Natural killer cell (primary cell): ENCODE data around the gene KANSL1. TPM values are rescaled to one million over a fixed set of nuclear protein-coding genes. Genes with fewer than 3 reads are reported as not detected.

Experiments used
- ATAC-seq, 3 donors: fragments of 150-1000 bp in 2 of 3; fragments of 200-7000 bp in 1 of 3; cut with Tn5 transposase; 1 replicate in 1 of 3; 2 replicates in 2 of 3; pipeline ENCODE4 v1.10.0; 2021; ENCODE audit warnings: mild to moderate bottlenecking in 2 of 3, moderate library complexity in 2 of 3
- DNase-seq, 2 donors: peaks; one replicate each; pipeline versions ENCODE4 v3.0.0 to v3.0.0-alpha.2; 2013 to 2021; ENCODE audit warnings: mixed read lengths in 1 of 2
- H3K27ac ChIP-seq: one replicate; pipeline ENCODE4 v1.5.1; 2013; ENCODE audit warnings: mild to moderate bottlenecking, low read length
- H3K27me3 ChIP-seq: one replicate; pipeline ENCODE4 v1.6.1; 2013; ENCODE audit warnings: low read length; ENCODE audit not compliant: control insufficient read depth, insufficient read depth
- H3K36me3 ChIP-seq: one replicate; pipeline ENCODE4 v1.6.1; 2013; ENCODE audit warnings: low read length; ENCODE audit not compliant: control insufficient read depth, insufficient read depth
- H3K4me1 ChIP-seq: one replicate; pipeline ENCODE4 v1.6.1; 2013; ENCODE audit warnings: low read length; ENCODE audit not compliant: control insufficient read depth, insufficient read depth
- H3K4me3 ChIP-seq: one replicate; pipeline ENCODE4 v1.5.1; 2013; ENCODE audit warnings: low read length
- H3K9me3 ChIP-seq: one replicate; pipeline ENCODE4 v1.6.1; 2013; ENCODE audit warnings: low read length; ENCODE audit not compliant: control insufficient read depth, insufficient read depth
- H3K27ac Mint-ChIP-seq, 2 donors: one replicate each; pipeline ENCODE4 v1.8.0; 2022; ENCODE audit warnings: mild to moderate bottlenecking in 2 of 2, mixed read lengths in 2 of 2, moderate library complexity in 1 of 2
- H3K27me3 Mint-ChIP-seq, 2 donors: one replicate each; pipeline ENCODE4 v1.8.0; 2022; ENCODE audit warnings: low read depth in 2 of 2, mixed read lengths in 2 of 2
- H3K36me3 Mint-ChIP-seq: one replicate; pipeline ENCODE4 v1.8.0; 2022; ENCODE audit warnings: mixed read lengths
- H3K4me1 Mint-ChIP-seq, 2 donors: one replicate each; pipeline ENCODE4 v1.8.0; 2022; ENCODE audit warnings: mixed read lengths in 2 of 2
- H3K4me3 Mint-ChIP-seq: one replicate; pipeline ENCODE4 v1.8.0; 2022; ENCODE audit warnings: mild to moderate bottlenecking, moderate library complexity, mixed read lengths
- H3K9me3 Mint-ChIP-seq, 2 donors: one replicate each; pipeline ENCODE4 v1.8.0; 2022; ENCODE audit warnings: mixed read lengths in 2 of 2
- CTCF ChIP-seq: fragments of 200-600 bp; IDR thresholded peaks from one replicate; pipeline ENCODE4 v1.8.0; 2022; ENCODE audit warnings: antibody characterized with exemption
- WGBS: methylation state at CpG from one replicate; pipeline ENCODE4 v1.1.7; 2013; ENCODE audit warnings: missing lambda C conversion rate; ENCODE audit not compliant: insufficient coverage; 5-methylcytosine and 5-hydroxymethylcytosine counted together
- intact Hi-C: fragments of 100-400 bp; cut with micrococcal nuclease; formaldehyde crosslinking; loops from one replicate; pipeline ENCODE4 v1.14.2; 2022
- total RNA-seq, 4 donors: library from RNA; stranded (reverse); fragments of 120-200 nt in 1 of 4; gene quantifications; one replicate each; pipeline versions ENCODE4 v1.2.3 to v1.2.4, GENCODE V29; 2013 to 2022

KANSL1 gene
- total RNA-seq, 3 donors from 2014 or later (not counting 1 experiment from before 2014, with no cell fraction given) = 202 to 240 (median 220) TPM

- Mint-ChIP-seq H3K27me3 (no peaks in the 10 kb centered on the region), H3K9me3 (no peaks in the 10 kb centered on the region), H3K27ac (peak overlapping the region; percentile 83 to 90), H3K36me3 (peaks cover 11% of the 10 kb centered on the region), H3K4me1 (peaks cover 48 to 57% of the 10 kb centered on the region in 2 donors), H3K4me3 (no peak overlapping the region)
- Histone ChIP-seq H3K27ac (peak overlapping the region; percentile 19), H3K36me3 (peaks cover 20% of the 10 kb centered on the region), H3K27me3 (no peaks in the 10 kb centered on the region), H3K4me1 (peaks cover 38% of the 10 kb centered on the region), H3K4me3 (no peak overlapping the region), H3K9me3 (no peaks in the 10 kb centered on the region)
- ATAC-seq = no peak
- WGBS = 75% methylated on average over 17 of the region's 17 CpGs
- DNase-seq = no peak
- TF ChIP-seq CTCF = no peak
- intact Hi-C loops = no loop called here
Measured at GRCh38 chr17:46026166-46027047, 166.8 kb downstream of the KANSL1 start.

- DNase-seq (no peak), ATAC-seq (no peak)
- H3K27ac ChIP-seq = peak overlapping the region; percentile 19
- H3K9me3 ChIP-seq = no peaks in the 10 kb centered on the region
- peaks cover 7% of the 10 kb centered on the region for H3K36me3 Mint-ChIP-seq
- TF ChIP-seq CTCF = no peak
- H3K9me3 Mint-ChIP-seq = no peaks in the 10 kb centered on the region
- H3K4me1 ChIP-seq = peaks cover 46% of the 10 kb centered on the region
- peaks cover 51 to 61% of the 10 kb centered on the region in 2 donors for H3K4me1 Mint-ChIP-seq
- no peaks in the 10 kb centered on the region for H3K27me3 Mint-ChIP-seq
- no peak overlapping the region for H3K4me3 Mint-ChIP-seq
- intact Hi-C loops = no loop called here
- 84% methylated on average over 7 of the region's 8 CpGs for WGBS
- H3K36me3 ChIP-seq = peaks cover 12% of the 10 kb centered on the region
- peak overlapping the region; percentile 83 to 90 for H3K27ac Mint-ChIP-seq
- no peak overlapping the region for H3K4me3 ChIP-seq
- H3K27me3 ChIP-seq = no peaks in the 10 kb centered on the region
Measured at GRCh38 chr17:46025510-46026165, 167.6 kb downstream of the KANSL1 start.

- WGBS = 97% methylated on average over 10 of the region's 10 CpGs
- no peak for TF ChIP-seq CTCF
- Histone ChIP-seq H3K27ac (peak overlapping the region; percentile 19), H3K4me1 (peaks cover 52% of the 10 kb centered on the region), H3K36me3 (peaks cover 6% of the 10 kb centered on the region), H3K9me3 (no peaks in the 10 kb centered on the region), H3K4me3 (no peak overlapping the region), H3K27me3 (no peaks in the 10 kb centered on the region)
- Mint-ChIP-seq H3K36me3 (peaks cover 1% of the 10 kb centered on the region), H3K9me3 (no peaks in the 10 kb centered on the region), H3K27me3 (no peaks in the 10 kb centered on the region), H3K27ac (peak overlapping the region; percentile 83 to 90), H3K4me3 (no peak overlapping the region), H3K4me1 (peaks cover 51 to 61% of the 10 kb centered on the region in 2 donors)
- ATAC-seq (no peak), DNase-seq (no peak)
- intact Hi-C loops = no loop called here
Measured at GRCh38 chr17:46025060-46025459, 168.2 kb downstream of the KANSL1 start.
